Subcutaneous adipose tissue (tissue), 4 donors: ENCODE data around the gene LPCAT2. TPM values are rescaled to one million over a fixed set of nuclear protein-coding genes. Genes with fewer than 3 reads are reported as not detected.

Source experiments
- total RNA-seq, 4 donors: library from RNA; depleted of rRNA; stranded (reverse); fragments of >200 nt; gene quantifications; one replicate each; pipeline ENCODE4 v1.1.0, GENCODE V29; 2016
- TF ChIP-seq, protein P1 (sequence below): fragments of 450-650 bp; IDR thresholded peaks from one replicate; pipeline ENCODE4 v1.5.1; 2016; ENCODE audit warnings: low read depth, mild to moderate bottlenecking, control low read depth, antibody characterized with exemption, moderate library complexity

Gene LPCAT2
- total RNA-seq, 4 donors from 2014 or later: 14.1 to 37.1 (median 18.5) TPM

GRCh38 chr16:55574811-55575210, 65.9 kb downstream of the LPCAT2 start:
- TF ChIP-seq, protein P1, sequence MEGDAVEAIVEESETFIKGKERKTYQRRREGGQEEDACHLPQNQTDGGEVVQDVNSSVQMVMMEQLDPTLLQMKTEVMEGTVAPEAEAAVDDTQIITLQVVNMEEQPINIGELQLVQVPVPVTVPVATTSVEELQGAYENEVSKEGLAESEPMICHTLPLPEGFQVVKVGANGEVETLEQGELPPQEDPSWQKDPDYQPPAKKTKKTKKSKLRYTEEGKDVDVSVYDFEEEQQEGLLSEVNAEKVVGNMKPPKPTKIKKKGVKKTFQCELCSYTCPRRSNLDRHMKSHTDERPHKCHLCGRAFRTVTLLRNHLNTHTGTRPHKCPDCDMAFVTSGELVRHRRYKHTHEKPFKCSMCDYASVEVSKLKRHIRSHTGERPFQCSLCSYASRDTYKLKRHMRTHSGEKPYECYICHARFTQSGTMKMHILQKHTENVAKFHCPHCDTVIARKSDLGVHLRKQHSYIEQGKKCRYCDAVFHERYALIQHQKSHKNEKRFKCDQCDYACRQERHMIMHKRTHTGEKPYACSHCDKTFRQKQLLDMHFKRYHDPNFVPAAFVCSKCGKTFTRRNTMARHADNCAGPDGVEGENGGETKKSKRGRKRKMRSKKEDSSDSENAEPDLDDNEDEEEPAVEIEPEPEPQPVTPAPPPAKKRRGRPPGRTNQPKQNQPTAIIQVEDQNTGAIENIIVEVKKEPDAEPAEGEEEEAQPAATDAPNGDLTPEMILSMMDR: no peak

- TF ChIP-seq, protein P1: no peak
Observed at GRCh38 chr16:55575496-55575895, 66.6 kb downstream of the LPCAT2 start.

- TF ChIP-seq, protein P1: no peak
Observed at GRCh38 chr16:55576384-55576783, 67.5 kb downstream of the LPCAT2 start.

- TF ChIP-seq, protein P1: no peak
Observed at GRCh38 chr16:55577887-55578286, 69.0 kb downstream of the LPCAT2 start.

GRCh38 chr16:55585631-55586030, 76.8 kb downstream of the LPCAT2 start:
- TF ChIP-seq, protein P1: no peak

GRCh38 chr16:55588799-55589198, 79.9 kb downstream of the LPCAT2 start:
- TF ChIP-seq, protein P1: no peak

DNA sequence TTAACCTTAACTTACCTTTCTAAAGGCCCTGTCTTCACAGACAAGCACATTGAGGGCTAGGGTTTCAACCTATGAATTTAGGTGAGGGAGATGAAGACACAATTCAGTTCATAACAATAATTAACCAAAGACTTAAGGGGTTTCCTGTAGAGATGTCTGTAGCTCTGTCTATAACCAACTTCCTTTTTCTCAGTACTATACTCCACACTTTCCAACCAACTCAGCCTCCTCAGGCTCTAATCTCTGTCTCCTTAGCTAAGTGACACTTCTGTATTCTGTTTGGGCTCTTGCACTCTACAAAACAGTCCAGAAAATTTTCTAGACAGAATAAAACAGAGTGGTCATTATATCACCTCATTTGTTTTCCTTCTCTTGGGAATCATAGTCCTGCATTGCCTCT, 83.4 kb downstream of the LPCAT2 start:
- TF ChIP-seq, protein P1: no peak
